GM20000 (cell line): Measurements from ENCODE around the gene LRP3.
A peak's percentile ranks its signal among the peaks of the same experiment; 100 is the strongest.

Source experiments
- DNase-seq: peaks from one replicate; pipeline ENCODE4 v3.0.0; 2012; ENCODE audit warnings: low spot score
- CTCF ChIP-seq: IDR thresholded peaks from 2 replicates; pipeline ENCODE4 v1.5.1; 2012; ENCODE audit warnings: mild to moderate bottlenecking, control low read depth; ENCODE audit errors: extremely low read depth, missing control alignments

Gene LRP3

GRCh38 chr19:33193269-33193864, 763 bp upstream of the LRP3 start:
- TF ChIP-seq CTCF, result no peak

GRCh38 chr19:33194532-33194885, 379 bp downstream of the LRP3 start:
- no peak for DNase-seq

More at GRCh38 chr19:33193269-33193864, 763 bp upstream of the LRP3 start:
- no peak for DNase-seq

GRCh38 chr19:33194886-33195644, 935 bp downstream of the LRP3 start:
- DNase-seq, result no peak
- no peak for TF ChIP-seq CTCF

More at GRCh38 chr19:33194532-33194885, 379 bp downstream of the LRP3 start:
- TF ChIP-seq CTCF, result no peak

GRCh38 chr19:33195645-33196347, 1.7 kb downstream of the LRP3 start:
- no peak for TF ChIP-seq CTCF
- DNase-seq, result no peak

- no peak for TF ChIP-seq CTCF
- no peak for DNase-seq
Observed at GRCh38 chr19:33196446-33197193, 2.5 kb downstream of the LRP3 start.

GRCh38 chr19:33197591-33198000, 3.5 kb downstream of the LRP3 start:
- DNase-seq, result peak; percentile 69

More at GRCh38 chr19:33197591-33198000, 3.5 kb downstream of the LRP3 start:
- TF ChIP-seq CTCF, result no peak
